Measurements from ENCODE around the gene NXN.

The NXN gene

GRCh38 chr17:798246-798645 lies 181.3 kb downstream of the NXN start:
- Histone ChIP-seq H3K4me1 (ENCODE audit: control insufficient read depth, low read length) (peaks cover 38% of the 10 kb centered on the region), H3K9me3 (ENCODE audit: control insufficient read depth, insufficient read depth, low read length) (no peaks in the 10 kb centered on the region), H3K4me2 (ENCODE audit: low read length) (no peak overlapping the region), H3F3A (ENCODE audit: control insufficient read depth, insufficient read depth) (no peaks in the 10 kb centered on the region; the same call in 1 of the 2 replicates), H3K27ac (ENCODE audit: low read depth, low read length) (no peak overlapping the region), H3K4me3 (ENCODE audit: low read length) (no peak overlapping the region), H3K27me3 (ENCODE audit: control insufficient read depth, low read length) (no peaks in the 10 kb centered on the region), H4K20me1 (ENCODE audit: control insufficient read depth, insufficient read depth, low read depth, low read length) (no peaks in the 10 kb centered on the region), H3K79me2 (ENCODE audit: control insufficient read depth, low read length) (peaks cover 15% of the 10 kb centered on the region), H3K36me3 (ENCODE audit: control insufficient read depth, low read length) (peaks cover 11% of the 10 kb centered on the region), H3K9me2 (replicated peaks; ENCODE audit: control insufficient read depth, low read length) (no peaks in the 10 kb centered on the region)
- TF ChIP-seq CTCF (IDR thresholded peaks at IDR 0.05; ENCODE audit: low read depth, low read length, poor library complexity, severe bottlenecking), result no peak
- TF ChIP-seq EZH2phosphoT487 (IDR thresholded peaks at IDR 0.05; ENCODE audit: borderline replicate concordance, low read length), result no peak

GRCh38 chr17:797236-797840 lies 182.2 kb downstream of the NXN start:
- Histone ChIP-seq H3K9me3 (ENCODE audit: control insufficient read depth, insufficient read depth, low read length) (no peaks in the 10 kb centered on the region), H3K4me1 (ENCODE audit: control insufficient read depth, low read length) (peaks cover 31% of the 10 kb centered on the region), H3K79me2 (ENCODE audit: control insufficient read depth, low read length) (peaks cover 7% of the 10 kb centered on the region), H3K27me3 (ENCODE audit: control insufficient read depth, low read length) (no peaks in the 10 kb centered on the region), H3K4me3 (ENCODE audit: low read length) (no peak overlapping the region), H3K27ac (ENCODE audit: low read depth, low read length) (no peak overlapping the region), H3K36me3 (ENCODE audit: control insufficient read depth, low read length) (peaks cover 12% of the 10 kb centered on the region), H3K4me2 (ENCODE audit: low read length) (no peak overlapping the region), H3F3A (ENCODE audit: control insufficient read depth, insufficient read depth) (no peaks in the 10 kb centered on the region; the same call in 1 of the 2 replicates), H4K20me1 (ENCODE audit: control insufficient read depth, insufficient read depth, low read depth, low read length) (no peaks in the 10 kb centered on the region), H3K9me2 (replicated peaks; ENCODE audit: control insufficient read depth, low read length) (no peaks in the 10 kb centered on the region)
- no peak for TF ChIP-seq CTCF (IDR thresholded peaks at IDR 0.05; ENCODE audit: low read depth, low read length, poor library complexity, severe bottlenecking)
- no peak for TF ChIP-seq EZH2phosphoT487 (IDR thresholded peaks at IDR 0.05; ENCODE audit: borderline replicate concordance, low read length)

- Histone ChIP-seq H3K36me3 (ENCODE audit: control insufficient read depth, low read length) (peaks cover 20% of the 10 kb centered on the region), H3K9me2 (replicated peaks; ENCODE audit: control insufficient read depth, low read length) (no peaks in the 10 kb centered on the region), H3K4me2 (ENCODE audit: low read length) (no peak overlapping the region), H3K4me1 (ENCODE audit: control insufficient read depth, low read length) (peaks cover 25% of the 10 kb centered on the region), H3K9me3 (ENCODE audit: control insufficient read depth, insufficient read depth, low read length) (no peaks in the 10 kb centered on the region), H3F3A (ENCODE audit: control insufficient read depth, insufficient read depth) (no peaks in the 10 kb centered on the region; the same call in 1 of the 2 replicates), H3K79me2 (ENCODE audit: control insufficient read depth, low read length) (peaks cover under 1% of the 10 kb centered on the region; the same call in 1 of the 2 replicates), H4K20me1 (ENCODE audit: control insufficient read depth, insufficient read depth, low read depth, low read length) (no peaks in the 10 kb centered on the region), H3K27me3 (ENCODE audit: control insufficient read depth, low read length) (no peaks in the 10 kb centered on the region), H3K4me3 (ENCODE audit: low read length) (no peak overlapping the region), H3K27ac (ENCODE audit: low read depth, low read length) (no peak overlapping the region)
- TF ChIP-seq EZH2phosphoT487 (IDR thresholded peaks at IDR 0.05; ENCODE audit: borderline replicate concordance, low read length) (no peak), CTCF (IDR thresholded peaks at IDR 0.05; ENCODE audit: low read depth, low read length, poor library complexity, severe bottlenecking) (no peak)
Measured at GRCh38 chr17:796609-797008, 183.0 kb downstream of the NXN start.
